CD4-positive, alpha-beta T cell treated with Interleukin-6 for 4 hours (primary cell): Measurements from ENCODE around the gene NECTIN1.

ENCODE experiments used
- DNase-seq: peaks from one replicate; pipeline ENCODE4 v3.0.0-alpha.2; 2020; ENCODE audit warnings: mixed read lengths

The NECTIN1 gene

DNA sequence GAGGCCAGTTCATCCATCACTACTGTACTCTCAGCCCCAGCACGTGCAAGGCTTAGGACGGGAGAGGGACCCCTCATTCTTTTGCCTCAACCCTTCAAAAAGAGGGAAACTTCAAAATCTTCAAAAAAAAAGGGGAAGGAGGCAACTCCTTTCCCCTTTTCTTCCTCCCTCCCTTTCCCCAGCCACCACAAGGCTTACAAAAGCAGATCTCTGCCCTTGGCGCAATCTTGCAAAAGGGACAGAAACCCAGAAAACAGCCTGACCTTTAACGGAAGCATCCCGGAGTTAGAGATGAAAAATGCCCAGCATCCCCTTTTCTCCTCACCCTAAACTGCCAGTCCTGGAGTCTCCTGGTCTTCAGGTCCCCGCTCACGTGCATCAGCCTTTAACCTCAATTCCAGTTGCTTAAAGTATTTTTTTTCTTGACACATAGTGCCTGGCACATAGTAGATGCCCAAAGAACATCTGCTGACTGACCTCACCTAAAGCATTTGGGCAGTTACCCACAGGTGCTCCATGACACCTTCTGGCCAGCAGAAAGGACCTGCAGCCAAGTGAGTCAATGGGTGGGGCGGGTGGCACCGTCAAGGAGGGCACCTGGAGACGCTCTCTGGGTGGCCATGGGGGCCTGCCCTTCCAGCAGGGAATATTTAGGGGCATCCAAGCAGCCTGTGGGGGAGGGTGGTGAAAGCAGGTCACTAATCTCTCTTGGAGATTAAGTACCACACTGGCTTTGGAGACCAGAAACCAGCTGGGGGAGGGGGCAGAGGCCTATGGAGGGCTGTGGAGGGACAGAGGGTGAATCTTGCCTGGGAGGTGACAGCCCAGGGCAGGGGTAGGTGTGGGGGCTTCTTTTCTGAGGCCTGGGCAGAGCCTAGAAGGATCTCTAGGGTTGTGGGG lies 16.3 kb downstream of the NECTIN1 start:
- no peak for DNase-seq

DNA sequence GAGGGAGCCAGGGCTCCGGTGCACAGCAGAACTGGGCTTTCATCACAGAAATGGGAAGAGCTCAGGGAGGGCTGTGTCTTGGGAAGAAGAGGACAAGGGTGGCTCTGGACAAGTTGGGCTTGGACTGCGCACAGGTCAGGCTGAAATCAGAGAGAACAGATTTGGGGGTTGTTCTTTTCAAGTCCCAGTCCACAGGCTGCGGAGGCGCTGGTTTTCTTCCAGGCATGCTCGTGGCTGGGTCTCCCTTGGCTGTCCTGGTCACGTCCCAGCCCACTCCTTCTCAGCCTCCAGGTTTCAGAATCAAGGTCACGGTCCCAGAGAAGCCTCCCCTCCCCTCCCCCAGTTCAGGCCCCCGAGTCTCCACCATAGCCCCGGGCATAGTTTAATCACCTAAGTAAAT lies 17.0 kb downstream of the NECTIN1 start:
- no peak for DNase-seq

DNA sequence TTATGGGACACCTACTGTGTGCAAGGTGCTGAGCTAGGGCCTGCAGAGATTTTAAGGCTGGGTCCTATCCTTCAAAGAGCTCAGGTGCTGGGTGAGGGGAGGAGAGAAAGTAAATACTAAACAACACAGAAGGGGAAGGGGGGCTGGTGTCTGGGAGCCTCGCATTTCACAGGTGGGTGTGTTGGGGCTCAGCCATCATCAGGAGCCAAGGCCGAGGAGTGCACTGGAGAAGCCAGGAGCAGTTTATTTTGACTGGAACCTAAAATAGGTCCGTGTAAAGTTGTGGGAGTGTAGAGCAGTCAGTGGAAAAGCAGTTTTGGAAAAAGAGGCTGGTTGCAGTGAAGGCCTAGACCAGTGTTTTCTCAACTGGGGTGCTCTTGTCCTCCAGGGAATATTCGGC lies 17.5 kb downstream of the NECTIN1 start:
- DNase-seq, result no peak

DNA sequence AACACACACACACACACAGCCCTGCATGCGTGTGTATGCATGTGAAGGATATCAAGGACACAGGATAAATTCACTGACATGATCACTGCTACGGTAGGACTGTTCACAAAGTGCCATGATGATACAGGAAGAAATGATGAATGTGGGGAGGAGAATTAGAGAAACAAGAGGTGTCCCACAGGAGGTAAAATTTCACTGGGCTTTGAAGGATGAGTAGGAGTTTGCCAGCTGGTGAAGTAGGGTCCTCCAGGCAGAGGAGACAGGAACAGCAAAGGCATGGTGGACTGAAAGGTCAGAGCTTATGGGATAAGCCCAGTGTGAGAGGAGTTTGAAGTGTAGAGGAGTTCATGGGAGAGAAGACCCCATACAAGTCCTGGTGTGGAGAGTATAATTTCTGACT lies 18.6 kb downstream of the NECTIN1 start:
- DNase-seq, result no peak

DNA sequence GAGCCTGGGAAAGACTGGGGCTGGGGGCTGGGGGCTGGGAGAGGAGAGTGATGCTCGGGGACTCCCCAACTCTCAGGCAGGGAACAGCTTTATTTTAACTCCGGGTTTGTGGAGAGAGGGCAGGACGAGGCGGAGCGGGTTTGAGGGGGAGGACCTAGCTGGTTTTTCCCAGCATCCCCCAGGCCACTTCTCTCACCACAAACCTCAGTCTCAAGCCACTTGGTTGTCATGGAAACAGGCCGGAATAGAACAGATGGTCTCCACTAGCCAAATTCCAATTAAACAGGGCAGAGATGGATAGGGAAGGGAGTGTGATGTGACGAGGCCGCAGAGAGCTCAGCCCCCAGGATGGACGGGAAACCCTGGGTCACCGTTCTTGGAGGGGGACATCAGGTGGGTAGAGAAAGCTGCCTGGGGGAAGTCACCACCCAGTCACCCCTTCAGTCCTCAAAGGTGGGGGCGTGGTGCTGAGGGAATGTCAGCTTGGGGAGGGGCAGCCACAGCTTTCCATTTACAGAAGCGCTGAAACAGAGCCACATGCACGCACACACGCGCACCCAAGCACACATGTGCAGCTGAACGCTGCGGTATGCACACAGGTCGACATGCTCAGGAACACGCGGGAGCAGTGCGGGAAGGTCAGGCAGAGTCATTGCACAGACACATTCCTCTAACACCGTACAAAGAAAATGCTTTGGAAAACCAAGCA lies 19.2 kb downstream of the NECTIN1 start:
- DNase-seq, result no peak

DNA sequence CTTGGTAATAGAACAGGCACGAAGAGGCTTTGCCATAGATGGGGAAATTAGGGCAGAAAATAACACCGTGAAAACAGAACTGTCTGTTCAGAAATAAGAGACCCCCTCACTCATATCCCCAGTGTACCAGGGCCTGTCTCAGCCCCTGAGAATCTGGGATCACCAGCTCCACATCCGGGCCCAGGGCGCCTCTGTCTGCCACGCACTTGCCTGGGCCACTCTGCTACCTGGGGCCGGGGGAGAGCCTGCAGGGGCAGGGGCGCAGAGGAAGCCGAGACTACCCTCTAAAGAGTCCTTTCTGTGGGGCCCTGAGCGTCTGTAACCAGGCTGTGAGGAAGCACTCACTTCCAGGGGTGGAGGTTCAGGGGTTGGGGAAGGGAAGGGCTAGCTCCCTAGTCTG lies 19.8 kb downstream of the NECTIN1 start:
- no peak for DNase-seq

DNA sequence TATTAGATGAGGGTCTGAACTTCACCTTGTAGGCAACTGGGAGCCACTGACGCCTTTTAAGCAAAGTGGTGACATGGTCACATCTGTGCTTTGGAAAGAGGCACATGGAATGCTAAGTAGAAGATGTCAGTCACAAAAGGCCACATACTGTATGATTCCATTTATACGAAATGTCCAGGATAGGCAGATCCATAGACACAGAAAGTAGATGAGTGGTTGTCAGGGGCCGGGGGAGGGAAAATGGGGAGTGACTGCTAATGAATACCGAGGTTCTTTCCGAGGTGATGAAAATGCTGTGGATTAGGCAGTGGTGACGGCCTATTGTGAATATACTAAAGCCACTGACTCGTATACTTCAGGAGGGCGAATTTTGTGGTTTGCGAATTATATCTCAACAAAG lies 20.6 kb downstream of the NECTIN1 start:
- DNase-seq, result no peak

DNA sequence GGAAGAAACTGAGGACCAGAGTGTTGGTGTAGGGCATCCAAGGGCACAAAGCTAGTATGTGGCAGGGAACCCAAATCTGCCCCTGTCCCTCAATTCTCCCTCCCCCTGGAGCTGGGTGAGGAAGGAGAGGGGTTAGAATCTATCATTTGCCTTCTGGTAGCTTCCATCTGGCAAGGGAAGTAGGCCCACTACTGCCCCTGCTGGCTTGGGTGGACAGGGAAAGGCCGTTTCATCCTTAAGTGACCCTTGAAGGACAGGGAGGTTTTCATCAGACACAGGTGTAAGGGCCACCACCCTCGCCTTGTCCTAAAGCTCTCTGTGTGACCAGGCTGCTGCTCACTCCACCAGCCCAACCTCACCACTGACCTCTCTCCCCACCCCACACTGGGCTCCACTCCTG lies 22.1 kb downstream of the NECTIN1 start:
- DNase-seq, result no peak

DNA sequence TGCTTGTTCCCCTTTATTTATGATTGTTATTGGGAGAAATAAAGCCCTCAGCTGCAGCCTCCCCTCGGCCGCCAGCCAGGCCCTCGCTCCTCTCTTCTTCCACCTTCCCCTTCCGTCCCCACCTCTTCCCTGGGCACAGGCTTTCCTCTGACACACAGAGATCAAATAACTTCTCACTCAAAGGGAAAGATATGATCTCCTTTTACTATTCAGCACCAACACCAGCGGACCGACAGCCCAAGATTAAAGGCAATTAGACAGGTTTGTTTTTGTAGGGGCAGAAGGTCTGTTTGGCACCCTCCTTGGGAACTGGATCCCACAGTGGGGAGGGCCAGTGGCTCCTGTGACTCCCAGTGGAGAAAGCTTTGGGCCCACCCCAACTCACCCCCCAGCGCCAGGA lies 23.0 kb downstream of the NECTIN1 start:
- DNase-seq, result no peak

DNA sequence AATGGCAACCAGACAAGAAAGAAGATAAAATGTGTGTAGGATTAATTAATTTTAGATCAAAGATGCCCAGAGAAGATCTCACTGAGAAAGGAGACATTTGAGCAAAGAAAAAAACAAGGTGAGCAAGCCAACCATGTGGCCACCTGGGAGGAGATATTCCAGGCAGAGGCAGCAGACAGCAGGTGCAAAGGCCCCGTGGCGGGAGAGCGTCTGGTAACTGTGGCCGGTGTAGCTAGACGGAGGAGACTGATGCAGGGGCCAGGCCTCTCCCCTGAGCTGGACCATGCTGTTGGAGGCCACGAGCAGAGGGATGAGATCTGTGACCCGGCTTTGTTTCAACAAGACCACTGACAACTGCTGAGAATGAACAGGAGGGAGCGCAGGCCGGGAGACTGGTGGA lies 23.6 kb downstream of the NECTIN1 start:
- DNase-seq, result no peak

DNA sequence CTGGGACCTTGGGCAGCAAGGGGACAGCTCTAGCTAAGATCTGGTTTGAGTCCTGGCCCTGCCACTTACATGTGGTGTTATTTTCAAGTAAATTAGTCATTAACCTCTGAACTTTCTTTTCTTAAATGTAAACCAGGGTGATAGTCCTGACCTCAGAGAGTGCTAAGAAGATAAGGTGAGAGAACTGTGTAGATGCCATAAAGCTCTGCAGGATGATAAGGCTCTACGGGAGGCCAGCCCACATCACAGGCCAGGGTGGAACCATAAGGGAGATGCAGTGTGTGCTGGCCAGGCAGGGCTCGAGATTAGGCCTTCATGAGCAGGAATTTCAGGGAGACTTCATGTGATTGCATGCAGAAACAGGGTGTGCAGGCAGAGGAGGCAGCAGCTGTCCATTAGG lies 24.2 kb downstream of the NECTIN1 start:
- DNase-seq, result no peak

DNA sequence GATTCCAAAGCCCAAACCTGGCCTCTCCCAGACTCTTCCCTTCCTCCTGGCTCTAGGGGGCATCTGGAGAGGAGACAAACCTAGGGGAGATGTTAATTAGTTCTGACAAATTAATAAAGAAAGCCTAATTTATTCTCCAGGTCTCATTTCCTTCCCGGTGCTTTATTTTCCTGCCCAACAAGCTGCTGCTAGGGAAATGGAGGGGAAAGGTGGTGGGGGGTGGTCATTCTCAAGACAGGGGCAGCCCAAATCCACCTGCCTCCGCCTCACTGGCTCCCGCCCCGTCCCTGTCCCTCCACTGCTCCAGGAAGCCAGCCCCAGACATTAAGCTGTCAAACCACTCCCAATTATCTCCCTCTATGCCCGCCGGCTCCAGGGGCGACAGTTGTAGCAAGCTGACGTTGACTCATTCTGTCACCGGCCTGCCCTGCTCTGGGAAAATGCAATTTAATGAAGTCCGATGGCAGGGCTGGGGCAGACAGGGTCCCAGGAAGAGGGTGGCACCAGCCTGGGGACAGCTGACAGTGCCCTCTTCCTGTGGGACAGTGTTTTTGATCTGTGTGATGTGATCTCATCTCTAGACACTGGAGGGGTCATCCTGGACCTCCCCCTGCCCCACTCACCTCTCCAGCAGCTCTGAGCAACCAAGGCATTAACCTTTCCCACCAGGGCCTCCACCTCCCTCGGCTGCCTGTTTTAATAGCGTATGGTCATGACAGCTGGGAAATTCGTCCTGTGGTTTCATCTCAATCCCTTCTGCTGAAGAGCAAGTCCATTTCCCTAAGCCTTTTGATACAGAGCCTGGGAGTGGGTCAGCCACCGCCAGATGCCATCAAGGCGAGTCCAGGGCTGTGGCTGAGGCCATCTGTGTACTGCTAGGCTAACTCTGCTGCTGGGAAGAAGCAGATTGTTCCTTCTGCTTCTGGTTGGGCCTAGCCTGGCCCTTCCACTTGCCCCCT lies 27.1 kb downstream of the NECTIN1 start:
- DNase-seq, result no peak

DNA sequence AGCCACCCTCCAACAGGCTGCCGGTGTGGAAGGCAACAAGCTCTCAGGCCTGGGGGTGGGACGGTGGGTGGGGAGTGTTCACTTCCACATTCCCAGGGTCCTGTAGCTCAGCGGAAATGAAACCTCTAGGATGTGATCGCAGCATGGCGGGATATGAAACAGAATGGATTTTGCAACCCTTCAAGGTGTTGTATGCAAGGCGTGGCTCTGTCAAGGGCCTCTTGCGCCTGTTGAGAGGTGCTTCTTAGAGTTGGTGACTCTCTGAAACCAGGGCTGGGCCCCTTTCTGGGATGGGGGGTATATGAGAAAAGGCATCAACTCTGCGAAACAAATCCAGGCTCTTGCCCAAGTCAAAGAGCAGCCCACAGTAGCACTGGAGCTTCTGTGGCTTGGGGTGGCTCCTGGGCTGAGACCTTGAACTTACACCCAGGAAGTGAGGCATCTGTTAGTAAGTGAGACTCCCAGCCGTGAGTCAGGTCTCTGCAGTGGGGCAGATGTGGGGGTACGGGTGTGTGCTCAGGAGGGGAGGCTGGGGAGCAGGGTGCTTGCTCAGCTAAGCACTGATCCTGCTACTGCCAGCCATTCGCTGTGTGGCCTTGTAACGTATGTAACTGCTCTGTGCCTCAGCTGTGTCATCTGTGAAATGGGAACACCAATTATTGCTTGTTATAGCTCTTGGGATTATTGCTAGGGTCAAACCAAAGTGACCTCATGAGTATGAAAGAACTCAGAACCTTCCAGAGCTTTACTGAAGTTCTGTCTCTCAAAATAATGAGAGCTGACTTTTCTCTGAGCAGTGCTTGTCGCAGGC lies 28.3 kb downstream of the NECTIN1 start:
- DNase-seq, result no peak

DNA sequence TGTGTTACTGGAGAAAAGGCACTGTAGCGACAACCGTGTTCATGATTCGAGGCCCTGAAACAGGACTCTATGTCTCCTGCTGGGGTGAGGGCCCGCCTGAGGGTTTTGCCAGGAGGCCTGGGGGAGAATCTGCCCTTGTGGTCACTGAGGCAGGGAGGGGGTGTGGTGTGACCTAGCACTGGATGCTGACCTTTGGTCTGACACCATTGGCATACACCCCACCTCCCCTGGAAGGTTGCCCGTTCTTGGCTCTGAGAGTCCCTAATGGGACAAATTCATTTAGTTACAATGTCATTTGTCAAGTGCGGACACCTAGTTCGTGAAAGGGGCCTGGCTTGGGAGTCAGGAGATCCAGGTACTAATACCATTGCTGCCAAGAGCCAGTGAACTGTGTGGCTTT lies 29.0 kb downstream of the NECTIN1 start:
- no peak for DNase-seq

DNA sequence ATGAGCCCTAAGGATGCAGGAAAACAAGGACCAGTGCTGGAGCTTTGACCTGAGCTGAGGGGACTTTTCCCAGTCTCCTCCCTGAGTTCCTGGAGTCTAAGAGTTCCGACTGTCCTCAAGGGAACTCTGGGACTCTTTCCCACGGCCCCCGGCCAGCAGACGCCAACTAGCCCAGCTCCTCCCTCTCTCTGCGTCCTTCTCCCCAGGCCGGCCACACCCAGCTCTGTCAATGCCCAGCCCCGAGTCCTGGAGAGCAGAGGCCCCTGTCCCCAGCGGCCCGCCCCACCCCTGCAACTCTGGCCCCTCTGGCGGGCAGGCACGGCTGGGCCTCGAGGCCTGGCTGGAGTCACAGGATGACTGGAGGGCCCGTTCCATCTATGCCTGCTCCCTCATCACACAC lies 29.8 kb downstream of the NECTIN1 start:
- no peak for DNase-seq

DNA sequence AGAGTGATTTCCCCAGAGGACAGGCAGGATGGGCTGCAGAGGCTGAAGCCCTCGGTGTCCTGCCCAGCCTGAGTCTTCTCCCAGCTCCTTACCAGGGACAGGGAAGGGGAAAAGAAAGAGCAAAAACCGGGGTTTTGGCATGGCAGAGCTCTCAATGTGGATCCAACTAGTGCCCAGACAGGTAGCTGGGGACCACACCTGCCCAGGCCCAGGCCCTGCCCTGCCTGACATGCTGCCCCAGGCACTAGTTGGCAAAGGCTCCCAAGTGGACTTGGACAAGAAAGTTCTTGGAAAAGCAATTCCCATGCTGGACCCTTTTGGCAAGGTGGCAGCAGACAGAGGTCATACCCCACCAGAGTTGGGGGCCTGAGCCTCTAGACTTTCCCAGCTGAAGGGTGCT lies 31.1 kb downstream of the NECTIN1 start:
- DNase-seq, result no peak

DNA sequence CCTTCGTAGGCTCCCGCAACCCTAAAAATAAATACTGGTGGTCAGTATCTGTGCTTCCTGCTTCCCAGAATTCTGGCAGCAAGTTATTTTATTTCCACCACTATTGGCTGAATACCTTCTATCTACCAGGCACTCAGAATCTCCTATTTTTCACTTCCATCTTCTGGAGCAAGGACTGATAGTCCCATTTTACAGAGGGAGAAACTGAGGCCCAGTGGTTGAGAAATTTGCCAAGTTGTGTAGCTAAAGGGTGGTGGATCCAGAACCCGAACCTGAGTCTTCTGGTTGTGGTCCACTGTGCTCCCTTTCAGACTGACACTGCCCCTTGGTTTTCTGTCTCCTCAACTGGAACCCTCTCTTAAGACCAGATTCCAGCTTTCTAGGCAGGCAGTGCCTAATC lies 31.6 kb downstream of the NECTIN1 start:
- DNase-seq, result no peak

DNA sequence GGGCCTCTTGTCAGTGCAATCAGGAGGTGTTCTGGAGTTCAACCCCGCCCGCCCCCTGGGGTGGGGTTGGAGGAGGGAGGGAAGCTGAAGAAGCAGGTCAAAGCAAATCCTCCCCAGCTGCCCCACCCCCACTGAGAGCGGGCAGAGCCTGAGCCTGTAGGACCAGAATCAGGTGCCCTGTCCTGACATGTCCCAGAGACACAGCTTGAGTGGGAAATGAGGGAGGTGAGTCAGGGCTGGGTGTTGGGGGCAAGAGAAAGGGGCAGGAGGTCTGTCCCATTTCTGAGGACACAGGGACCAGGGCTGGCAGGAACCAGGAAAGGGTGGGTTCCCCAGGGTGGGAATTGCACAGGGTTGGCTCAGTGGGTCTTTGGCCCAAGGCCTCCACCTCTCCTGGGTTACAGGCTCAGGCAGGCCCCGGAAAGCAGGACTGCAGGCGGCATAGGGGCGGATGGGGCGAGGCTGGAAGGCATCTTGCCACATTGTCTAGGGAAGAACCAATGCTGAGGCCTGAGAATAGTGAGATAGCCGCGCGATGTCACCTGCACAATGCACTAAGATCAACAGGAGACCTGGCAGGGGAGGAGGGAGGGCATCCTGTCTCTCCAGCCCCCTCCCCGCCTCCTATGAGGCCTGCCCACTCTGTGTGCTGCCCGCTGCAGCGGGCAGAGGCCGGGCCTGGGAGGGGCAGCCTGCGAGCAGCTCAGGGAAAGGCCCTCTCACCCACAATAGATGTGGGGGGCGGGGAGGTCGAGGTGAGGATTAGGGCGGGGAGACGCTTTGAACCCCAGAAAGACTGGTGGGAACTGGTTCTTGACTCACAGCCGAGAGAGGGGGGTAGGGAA lies 32.4 kb downstream of the NECTIN1 start:
- no peak for DNase-seq

DNA sequence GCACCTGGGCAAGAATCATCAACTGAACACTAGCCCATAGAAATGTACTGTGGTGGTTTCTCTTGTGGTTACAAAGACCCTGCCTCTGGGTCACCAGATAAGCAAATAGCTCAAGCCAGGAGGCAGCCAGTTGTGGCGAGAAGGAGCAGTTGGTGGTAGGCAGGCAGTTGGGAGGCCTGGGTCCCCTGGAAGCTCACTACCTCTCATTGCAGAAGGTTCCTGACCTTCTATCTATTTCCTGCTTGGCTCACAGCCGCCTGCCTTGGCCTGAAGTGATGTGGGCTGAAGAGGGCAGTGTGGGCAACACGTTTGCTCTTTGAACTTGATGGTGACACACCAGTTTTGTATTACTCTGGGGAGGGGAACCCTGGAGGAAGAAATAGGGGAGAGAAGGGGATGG lies 34.7 kb downstream of the NECTIN1 start:
- no peak for DNase-seq

DNA sequence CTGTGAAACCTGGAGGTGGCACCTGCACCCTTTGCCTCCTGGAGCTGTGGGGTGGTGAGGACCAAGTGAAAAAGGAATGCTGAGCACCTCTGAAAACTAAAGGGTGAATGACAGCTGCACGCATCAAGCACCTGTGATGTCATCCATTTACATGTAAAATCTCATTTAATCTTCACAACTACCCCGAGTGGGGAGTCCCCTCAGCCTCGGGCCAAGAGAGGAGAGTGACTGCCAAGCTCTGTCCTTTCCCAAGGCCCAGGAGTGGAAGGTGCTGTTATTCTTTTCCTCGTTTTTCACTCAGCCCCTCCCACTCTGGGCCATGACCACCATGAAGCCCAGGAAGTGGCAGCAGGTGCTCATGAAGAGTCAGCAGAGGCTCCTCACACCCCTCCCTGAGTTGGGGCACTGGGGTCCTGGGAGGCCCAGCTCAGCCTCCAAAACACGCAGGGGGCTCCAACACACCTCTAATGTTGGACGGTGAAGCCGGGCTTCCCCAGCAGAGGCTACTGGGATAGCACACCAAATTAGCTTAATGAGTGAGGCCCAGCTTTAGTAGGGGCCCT lies 35.7 kb downstream of the NECTIN1 start:
- no peak for DNase-seq

DNA sequence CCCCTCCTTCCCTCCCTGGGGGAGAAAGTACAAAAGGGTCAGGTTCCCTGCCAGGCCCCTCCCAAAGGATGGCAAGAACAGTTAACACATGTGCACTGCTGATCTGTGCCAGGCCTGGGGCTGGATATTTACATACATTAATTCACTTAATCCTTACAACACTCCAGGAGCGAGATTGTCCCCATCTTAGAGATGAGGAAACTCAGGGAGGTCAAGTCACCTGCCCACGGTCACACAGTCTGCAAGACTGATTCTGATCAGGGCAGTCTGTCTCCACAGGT lies 36.5 kb downstream of the NECTIN1 start:
- DNase-seq, result no peak
